Panc1 (cell line): ENCODE data around the gene SNRPA.

Experiments
- POLR2AphosphoS5 ChIP-seq: IDR thresholded peaks from 2 replicates; pipeline ENCODE4 v1.6.1; 2012; ENCODE audit warnings: mild to moderate bottlenecking, low read depth, low read length, moderate library complexity
- TCF7L2 ChIP-seq: IDR thresholded peaks from 2 replicates; pipeline ENCODE4 v1.6.1; 2011; ENCODE audit warnings: mild to moderate bottlenecking, low read depth, low read length, inconsistent platforms
- TF ChIP-seq, protein P1 (sequence below), 2 experiments: IDR thresholded peaks; 2 replicates each; pipeline ENCODE4 v1.6.1; 2011 to 2012; ENCODE audit warnings: low read depth in 2 of 2, control low read depth in 1 of 2, low read length in 1 of 2, mild to moderate bottlenecking in 1 of 2, moderate library complexity in 1 of 2; ENCODE audit not compliant: insufficient read depth in 1 of 2
- TF ChIP-seq, protein P2 (sequence below): fragments of 450-650 bp; IDR thresholded peaks from 2 replicates; pipeline ENCODE4 v1.5.1; 2017; ENCODE audit warnings: mild to moderate bottlenecking

DNA sequence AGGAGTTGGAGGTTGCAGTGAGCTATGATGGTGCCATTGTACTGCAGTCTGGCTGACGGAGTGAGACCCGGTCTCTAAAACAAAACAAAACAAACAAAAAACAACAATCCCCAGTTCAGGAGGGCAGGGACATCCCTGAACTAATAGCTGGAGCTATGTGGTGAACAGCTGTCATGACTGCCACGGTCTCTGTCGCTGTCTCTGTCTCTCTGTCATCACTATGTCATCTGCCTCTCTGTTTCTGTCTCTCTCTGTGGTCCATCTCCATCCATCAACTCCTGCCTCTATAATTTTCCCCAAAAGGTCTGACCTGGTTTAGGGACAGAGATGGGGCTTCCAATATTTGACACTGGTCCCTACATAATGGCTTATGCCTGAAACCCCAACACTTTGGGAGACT is 26.7 kb upstream of the SNRPA start:
- TF ChIP-seq, protein P1, sequence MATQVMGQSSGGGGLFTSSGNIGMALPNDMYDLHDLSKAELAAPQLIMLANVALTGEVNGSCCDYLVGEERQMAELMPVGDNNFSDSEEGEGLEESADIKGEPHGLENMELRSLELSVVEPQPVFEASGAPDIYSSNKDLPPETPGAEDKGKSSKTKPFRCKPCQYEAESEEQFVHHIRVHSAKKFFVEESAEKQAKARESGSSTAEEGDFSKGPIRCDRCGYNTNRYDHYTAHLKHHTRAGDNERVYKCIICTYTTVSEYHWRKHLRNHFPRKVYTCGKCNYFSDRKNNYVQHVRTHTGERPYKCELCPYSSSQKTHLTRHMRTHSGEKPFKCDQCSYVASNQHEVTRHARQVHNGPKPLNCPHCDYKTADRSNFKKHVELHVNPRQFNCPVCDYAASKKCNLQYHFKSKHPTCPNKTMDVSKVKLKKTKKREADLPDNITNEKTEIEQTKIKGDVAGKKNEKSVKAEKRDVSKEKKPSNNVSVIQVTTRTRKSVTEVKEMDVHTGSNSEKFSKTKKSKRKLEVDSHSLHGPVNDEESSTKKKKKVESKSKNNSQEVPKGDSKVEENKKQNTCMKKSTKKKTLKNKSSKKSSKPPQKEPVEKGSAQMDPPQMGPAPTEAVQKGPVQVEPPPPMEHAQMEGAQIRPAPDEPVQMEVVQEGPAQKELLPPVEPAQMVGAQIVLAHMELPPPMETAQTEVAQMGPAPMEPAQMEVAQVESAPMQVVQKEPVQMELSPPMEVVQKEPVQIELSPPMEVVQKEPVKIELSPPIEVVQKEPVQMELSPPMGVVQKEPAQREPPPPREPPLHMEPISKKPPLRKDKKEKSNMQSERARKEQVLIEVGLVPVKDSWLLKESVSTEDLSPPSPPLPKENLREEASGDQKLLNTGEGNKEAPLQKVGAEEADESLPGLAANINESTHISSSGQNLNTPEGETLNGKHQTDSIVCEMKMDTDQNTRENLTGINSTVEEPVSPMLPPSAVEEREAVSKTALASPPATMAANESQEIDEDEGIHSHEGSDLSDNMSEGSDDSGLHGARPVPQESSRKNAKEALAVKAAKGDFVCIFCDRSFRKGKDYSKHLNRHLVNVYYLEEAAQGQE (IDR thresholded peaks at IDR 0.05; ENCODE audit: insufficient read depth in 1 of 2, low read depth in 2 of 2, low read length in 1 of 2) = no peak
- TF ChIP-seq, protein P2, sequence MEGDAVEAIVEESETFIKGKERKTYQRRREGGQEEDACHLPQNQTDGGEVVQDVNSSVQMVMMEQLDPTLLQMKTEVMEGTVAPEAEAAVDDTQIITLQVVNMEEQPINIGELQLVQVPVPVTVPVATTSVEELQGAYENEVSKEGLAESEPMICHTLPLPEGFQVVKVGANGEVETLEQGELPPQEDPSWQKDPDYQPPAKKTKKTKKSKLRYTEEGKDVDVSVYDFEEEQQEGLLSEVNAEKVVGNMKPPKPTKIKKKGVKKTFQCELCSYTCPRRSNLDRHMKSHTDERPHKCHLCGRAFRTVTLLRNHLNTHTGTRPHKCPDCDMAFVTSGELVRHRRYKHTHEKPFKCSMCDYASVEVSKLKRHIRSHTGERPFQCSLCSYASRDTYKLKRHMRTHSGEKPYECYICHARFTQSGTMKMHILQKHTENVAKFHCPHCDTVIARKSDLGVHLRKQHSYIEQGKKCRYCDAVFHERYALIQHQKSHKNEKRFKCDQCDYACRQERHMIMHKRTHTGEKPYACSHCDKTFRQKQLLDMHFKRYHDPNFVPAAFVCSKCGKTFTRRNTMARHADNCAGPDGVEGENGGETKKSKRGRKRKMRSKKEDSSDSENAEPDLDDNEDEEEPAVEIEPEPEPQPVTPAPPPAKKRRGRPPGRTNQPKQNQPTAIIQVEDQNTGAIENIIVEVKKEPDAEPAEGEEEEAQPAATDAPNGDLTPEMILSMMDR = no peak
- TF ChIP-seq POLR2AphosphoS5 = no peak
- no peak for TF ChIP-seq TCF7L2
